Measurements from ENCODE around the gene CHRNA4.

Gene CHRNA4

DNA sequence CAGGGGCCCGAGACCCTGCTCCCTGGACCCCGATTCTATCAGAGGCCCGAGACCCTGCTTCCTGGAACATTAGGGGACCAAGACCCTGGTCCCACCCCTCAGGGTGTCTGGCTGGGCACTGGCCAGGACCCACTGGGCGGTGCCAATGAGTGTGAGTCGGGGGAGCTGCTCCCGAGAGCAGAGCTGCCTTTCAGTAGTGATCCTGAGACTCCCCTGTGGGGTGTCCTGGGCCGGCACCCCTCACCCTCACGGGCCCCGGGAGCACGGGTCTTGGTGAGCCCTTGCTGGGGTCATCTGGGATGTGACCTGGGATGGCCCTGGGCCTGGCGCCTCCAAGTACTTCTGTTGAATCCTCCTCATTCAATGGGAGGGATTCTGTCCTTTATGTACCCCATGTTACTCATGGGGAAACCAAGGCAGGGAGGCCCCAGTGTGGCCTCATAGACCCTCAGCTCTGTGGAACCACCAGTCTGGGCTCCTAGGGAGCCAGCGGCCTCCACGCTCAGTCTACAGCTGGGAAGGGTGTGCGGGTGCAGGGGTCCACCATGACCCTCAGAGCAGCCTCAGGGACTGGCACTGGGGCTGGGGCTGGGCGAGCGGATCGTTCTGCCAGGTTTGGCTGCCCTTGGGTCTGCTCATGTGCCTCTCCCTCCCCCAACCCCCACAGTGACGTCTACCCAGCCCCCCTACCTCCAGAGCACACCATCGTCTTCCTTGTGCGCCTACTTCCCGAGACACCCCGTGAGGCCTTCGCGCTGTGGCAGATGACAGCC is 42.6 kb downstream of the CHRNA4 start:
- no peak for DNase-seq

GRCh38 chr20:63317601-63318291 is 43.4 kb downstream of the CHRNA4 start:
- DNase-seq, result peak; percentile 13

GRCh38 chr20:63317061-63317460 is 44.1 kb downstream of the CHRNA4 start:
- DNase-seq, result no peak

GRCh38 chr20:63316502-63316921 is 44.6 kb downstream of the CHRNA4 start:
- no peak for DNase-seq

GRCh38 chr20:63315731-63316491 is 45.2 kb downstream of the CHRNA4 start:
- no peak for DNase-seq

DNA sequence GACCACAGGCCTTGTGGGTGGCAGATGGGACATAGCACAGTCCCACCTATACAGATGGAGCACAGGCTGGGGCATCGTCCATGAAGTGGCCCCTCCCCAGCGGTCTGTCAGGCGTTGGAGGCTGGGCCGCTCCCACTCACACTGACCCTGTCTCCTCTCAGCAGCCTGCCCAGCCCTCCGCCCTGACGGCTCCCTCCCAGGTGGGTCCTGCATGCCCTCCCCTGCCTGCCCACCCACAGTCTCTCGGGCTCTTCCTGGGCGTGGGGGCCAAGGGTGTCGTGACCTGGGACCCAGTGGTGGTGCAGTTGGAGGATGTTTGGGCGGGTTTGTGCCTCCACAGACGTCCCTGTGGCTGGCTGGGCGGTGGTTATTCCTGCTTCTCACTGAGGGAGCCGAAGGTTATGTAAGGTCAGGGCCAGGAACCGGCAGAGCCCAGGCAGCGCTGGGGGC is 45.9 kb downstream of the CHRNA4 start:
- DNase-seq, result no peak

DNA sequence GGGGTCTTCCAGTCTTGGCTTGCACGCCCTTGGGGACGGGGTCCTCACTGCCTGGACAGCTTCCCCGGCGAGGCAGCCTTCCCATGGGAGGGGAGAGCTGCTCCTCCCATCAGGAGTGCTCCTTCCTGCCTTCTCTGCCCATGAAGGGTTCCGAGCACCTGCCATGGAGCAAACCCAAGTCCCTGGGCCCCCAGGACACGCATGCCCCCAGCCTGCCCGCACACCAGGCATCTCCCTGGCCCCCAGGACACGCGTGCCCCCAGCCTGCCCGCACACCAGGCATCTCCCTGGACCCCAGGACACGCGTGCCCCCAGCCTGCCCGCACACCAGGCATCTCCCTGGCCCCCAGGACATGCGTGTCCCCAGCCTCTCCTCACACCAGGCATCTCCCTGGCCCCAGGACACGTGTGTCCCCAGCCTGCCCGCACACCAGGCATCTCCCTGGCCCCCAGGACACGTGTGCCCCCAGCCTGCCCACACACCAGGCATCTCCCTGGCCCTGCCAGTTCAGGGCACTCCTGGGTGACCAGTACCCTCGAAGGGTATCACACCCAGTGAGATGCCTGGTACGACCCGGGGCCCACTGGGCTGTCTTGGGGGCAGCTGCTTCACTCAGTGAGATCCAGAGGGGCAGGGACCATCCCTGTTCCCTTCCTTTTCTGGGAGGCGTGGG is 46.4 kb downstream of the CHRNA4 start:
- DNase-seq, result no peak

- DNase-seq, result no peak
Observed at GRCh38 chr20:63314015-63314471, 47.1 kb downstream of the CHRNA4 start.

GRCh38 chr20:63313349-63314014 is 47.7 kb downstream of the CHRNA4 start:
- DNase-seq, result no peak

GRCh38 chr20:63312690-63313348 is 48.3 kb downstream of the CHRNA4 start:
- no peak for DNase-seq

- no peak for DNase-seq
Observed at GRCh38 chr20:63312273-63312672, 48.9 kb downstream of the CHRNA4 start.

GRCh38 chr20:63311833-63312243 is 49.3 kb downstream of the CHRNA4 start:
- DNase-seq, result no peak

GRCh38 chr20:63311186-63311832 is 49.8 kb downstream of the CHRNA4 start:
- no peak for DNase-seq

GRCh38 chr20:63310265-63310991 is 50.7 kb downstream of the CHRNA4 start:
- no peak for DNase-seq

DNA sequence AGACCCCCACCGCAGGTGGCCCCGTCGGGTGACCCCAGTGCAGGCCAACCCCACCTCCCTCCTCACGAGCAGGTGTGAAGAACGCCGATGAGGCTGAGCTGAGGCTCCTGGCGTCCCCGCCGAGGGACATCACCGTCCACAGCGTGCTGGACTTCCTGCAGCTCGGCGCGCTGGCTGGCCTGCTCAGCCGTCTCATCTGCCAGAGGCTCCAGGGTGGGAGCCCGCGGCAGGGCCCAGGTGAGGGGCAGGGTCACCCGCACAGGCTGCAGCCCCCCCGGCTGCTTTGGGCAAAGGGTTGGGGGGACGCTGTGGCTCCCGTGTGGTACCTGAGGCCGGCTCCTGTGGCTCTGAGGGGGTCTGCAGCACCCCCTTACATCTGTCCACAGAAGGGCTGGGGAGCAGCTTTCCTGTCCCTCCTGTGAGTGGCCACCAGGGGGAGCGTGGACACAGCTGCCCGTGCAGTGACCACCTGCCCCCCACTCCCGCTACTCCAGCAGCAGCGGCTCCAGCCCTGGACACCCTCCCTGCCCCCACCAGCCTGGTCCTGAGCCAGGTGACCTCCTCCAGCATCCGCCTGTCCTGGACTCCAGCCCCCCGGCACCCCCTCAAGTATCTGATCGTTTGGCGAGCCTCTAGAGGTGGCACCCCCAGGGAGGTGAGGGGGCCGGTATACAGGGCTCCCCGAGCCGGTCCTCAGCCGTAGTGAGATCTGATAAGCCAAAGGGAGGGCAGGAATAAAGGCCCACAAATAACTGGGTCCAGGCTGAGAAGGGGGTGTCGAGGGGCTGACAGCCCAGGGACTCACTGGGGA is 51.7 kb downstream of the CHRNA4 start:
- no peak for DNase-seq

DNA sequence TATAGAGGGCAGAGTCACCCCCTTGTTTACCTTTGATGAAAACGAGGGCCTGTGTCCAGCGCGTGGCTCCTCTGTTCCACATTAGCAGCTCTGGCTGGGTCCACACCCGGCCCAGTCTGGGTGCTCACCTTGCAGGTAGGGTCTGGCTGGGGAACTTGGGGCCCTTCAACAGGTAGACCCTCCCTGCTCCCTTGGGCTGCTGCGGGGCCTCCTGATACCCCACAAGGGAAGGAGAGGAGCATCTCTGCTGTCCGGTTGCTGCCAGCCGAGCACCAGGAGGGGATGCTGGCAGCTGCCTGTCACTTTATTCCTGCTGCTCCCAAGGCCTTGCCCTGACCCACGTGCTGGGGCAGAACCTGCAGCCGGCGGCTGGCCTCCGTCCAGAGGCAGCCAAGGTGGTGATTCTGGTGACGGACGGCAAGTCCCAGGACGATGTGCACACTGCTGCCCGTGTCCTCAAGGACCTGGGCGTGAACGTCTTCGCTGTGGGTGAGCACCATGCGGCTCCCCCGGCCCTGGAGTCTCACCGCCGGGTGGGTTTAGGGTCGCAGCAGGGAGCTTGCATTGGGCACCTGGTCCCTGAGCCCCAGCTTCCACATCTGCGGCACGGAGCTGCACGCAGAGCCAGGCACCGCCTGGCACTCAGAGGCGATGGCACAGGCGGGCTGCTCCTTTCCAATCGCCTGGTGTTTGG is 52.8 kb downstream of the CHRNA4 start:
- DNase-seq, result no peak

GRCh38 chr20:63307538-63308217 is 53.5 kb downstream of the CHRNA4 start:
- DNase-seq, result no peak

All from NCI-H1436 treated with DMSO at 0.1 percent for 48 hours (cell line).